ENCODE data around the gene IKBKG. TPM values are rescaled to one million over a fixed set of nuclear protein-coding genes. Genes with fewer than 3 reads are reported as not detected.

IKBKG gene
- total and polyA plus RNA-seq, 2 of the 8 experiments (the other 6 are each of a cell fraction or from before 2014, with no cell fraction given): 17.5 to 18.1 TPM

DNA sequence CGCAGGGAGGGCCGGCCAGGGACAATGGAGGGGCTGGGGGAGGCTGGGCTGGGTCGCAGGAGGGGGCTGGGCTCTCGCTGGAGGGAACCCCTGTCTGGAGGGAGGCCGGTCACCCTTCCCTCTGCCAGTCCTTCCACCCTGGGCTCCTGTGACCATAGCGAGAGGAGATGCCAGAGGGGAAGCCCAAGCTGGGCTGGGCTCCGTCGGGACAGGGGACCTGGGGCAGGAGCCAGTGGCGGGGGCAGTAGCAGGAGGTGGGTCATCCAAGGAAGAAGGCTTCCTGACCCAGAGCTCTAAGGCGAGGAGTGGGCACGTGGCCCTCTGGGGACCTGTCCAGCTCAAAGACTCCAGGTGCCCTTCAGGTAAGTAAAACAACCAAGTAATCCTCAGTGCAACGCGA, 54.8 kb downstream of the IKBKG start:
- H2BK15ac ChIP-seq (ENCODE audit: low read length): no peak overlapping the region
- no peak overlapping the region for H2BK120ac ChIP-seq (replicated peaks; ENCODE audit: low read depth, low read length)
- peaks cover 0 to 2% (median 0%) of the 10 kb centered on the region in 4 experiments; a peak in 1 of 7 replicates for H3K4me1 ChIP-seq (replicated peaks in 1 of 4; ENCODE audit: control insufficient read depth in 3 of 4, insufficient read depth in 4 of 4, low read length in 3 of 4)
- H3K36me3 ChIP-seq (ENCODE audit: control insufficient read depth in 2 of 4, insufficient read depth in 4 of 4, low read length in 3 of 4): no peaks in the 10 kb centered on the region
- no peak overlapping the region for H4K5ac ChIP-seq (ENCODE audit: insufficient read length, low read depth, low read length)
- no peak for DNase-seq (ENCODE audit: low read depth in 1 of 2, low spot score in 2 of 2)
- H3K4me2 ChIP-seq (ENCODE audit: insufficient read depth in 1 of 2, low read depth in 2 of 2, low read length in 2 of 2): no peak overlapping the region
- no peak overlapping the region for H3K14ac ChIP-seq (ENCODE audit: insufficient read length)
- H2AFZ ChIP-seq (ENCODE audit: low read length): no peak overlapping the region
- no peaks in the 10 kb centered on the region for H3K79me2 ChIP-seq (ENCODE audit: control insufficient read depth in 1 of 2, insufficient read depth in 2 of 2, low read length in 2 of 2)
- no peaks in the 10 kb centered on the region for H4K20me1 ChIP-seq (replicated peaks in 1 of 2; ENCODE audit: control insufficient read depth in 1 of 2, insufficient read depth in 2 of 2, low read length in 2 of 2)
- H3K79me1 ChIP-seq (ENCODE audit: low read depth, low read length): no peaks in the 10 kb centered on the region
- FAIRE-seq: no peak
- no peak overlapping the region for H3K18ac ChIP-seq (ENCODE audit: extremely low read depth, low read length)
- no peak overlapping the region for H4K8ac ChIP-seq (ENCODE audit: extremely low read depth, insufficient read depth, low read length)
- H3K56ac ChIP-seq (replicated peaks; ENCODE audit: insufficient read length, low read depth, low read length): no peak overlapping the region
- no peak overlapping the region for H4K91ac ChIP-seq (replicated peaks; ENCODE audit: insufficient read length, low read length)
- H3K27me3 ChIP-seq (replicated peaks in 1 of 4; ENCODE audit: control insufficient read depth in 3 of 4, extremely low read depth in 1 of 4, insufficient read depth in 3 of 4, low read length in 3 of 4): no peaks in the 10 kb centered on the region
- H2BK5ac ChIP-seq (ENCODE audit: low read depth, low read length): no peak overlapping the region
- no peaks in the 10 kb centered on the region for H3K23me2 ChIP-seq (ENCODE audit: low read depth, low read length)
- H3K4ac ChIP-seq (replicated peaks; ENCODE audit: insufficient read length, low read depth, low read length): no peak overlapping the region
- H3K27ac ChIP-seq (ENCODE audit: low read depth, low read length): no peak overlapping the region
- no peak for TF ChIP-seq CTBP2 (IDR thresholded peaks at IDR 0.05; ENCODE audit: borderline replicate concordance, insufficient read depth, insufficient read length, low read length)
- TF ChIP-seq FOSL1 (IDR thresholded peaks at IDR 0.05; ENCODE audit: insufficient read depth, low read depth, low read length): no peak
- no peak for TF ChIP-seq CEBPB (IDR thresholded peaks at IDR 0.05; ENCODE audit: low read depth, low read length)
- TF ChIP-seq, protein P1, sequence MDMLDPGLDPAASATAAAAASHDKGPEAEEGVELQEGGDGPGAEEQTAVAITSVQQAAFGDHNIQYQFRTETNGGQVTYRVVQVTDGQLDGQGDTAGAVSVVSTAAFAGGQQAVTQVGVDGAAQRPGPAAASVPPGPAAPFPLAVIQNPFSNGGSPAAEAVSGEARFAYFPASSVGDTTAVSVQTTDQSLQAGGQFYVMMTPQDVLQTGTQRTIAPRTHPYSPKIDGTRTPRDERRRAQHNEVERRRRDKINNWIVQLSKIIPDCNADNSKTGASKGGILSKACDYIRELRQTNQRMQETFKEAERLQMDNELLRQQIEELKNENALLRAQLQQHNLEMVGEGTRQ (IDR thresholded peaks at IDR 0.05; ENCODE audit: low read length): no peak
- TF ChIP-seq RFX5 (IDR thresholded peaks at IDR 0.05; ENCODE audit: borderline replicate concordance, low read depth, low read length): no peak
- no peak for TF ChIP-seq RBBP5 (IDR thresholded peaks at IDR 0.05; ENCODE audit: borderline replicate concordance, low read depth, low read length)
- TF ChIP-seq, protein P2, sequence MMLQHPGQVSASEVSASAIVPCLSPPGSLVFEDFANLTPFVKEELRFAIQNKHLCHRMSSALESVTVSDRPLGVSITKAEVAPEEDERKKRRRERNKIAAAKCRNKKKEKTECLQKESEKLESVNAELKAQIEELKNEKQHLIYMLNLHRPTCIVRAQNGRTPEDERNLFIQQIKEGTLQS (IDR thresholded peaks at IDR 0.05; ENCODE audit: insufficient read depth, low read depth, low read length): no peak
- TF ChIP-seq POLR2A (IDR thresholded peaks at IDR 0.05; ENCODE audit: control extremely low read depth in 1 of 2, low read depth in 2 of 2, low read length in 2 of 2): no peak
- no peak for TF ChIP-seq SP1 (IDR thresholded peaks at IDR 0.05; ENCODE audit: low read depth, low read length)
- no peak for TF ChIP-seq ZNF274 (IDR thresholded peaks at IDR 0.05; ENCODE audit: borderline replicate concordance, extremely low read depth, low read length)
- CTCF ChIA-PET (ENCODE audit: partially characterized antibody): interaction anchor here (0.7 kb wide), 1 partner anchor 9 kb away, joined by 3 read pairs; no protein-coding TSS in a partner anchor
- no peak overlapping the region for H3K4me3 ChIP-seq (ENCODE audit: extremely low read depth in 1 of 4, insufficient read depth in 2 of 4, low read depth in 3 of 4, low read length in 4 of 4)
- 84% methylated on average over 10 of the region's 13 CpGs; no CpG with 5 or more reads in 1 of the 2 experiments for WGBS, 2 experiments (ENCODE audit: extremely low coverage in 1 of 2, insufficient coverage in 1 of 2, insufficient read length in 1 of 2, insufficient replicate concordance in 2 of 2, low coverage in 1 of 2, low lambda C conversion rate in 2 of 2, missing lambda C conversion rate in 1 of 2)
- no peak overlapping the region for H2AK5ac ChIP-seq (ENCODE audit: low read depth, low read length)
- H3K23ac ChIP-seq (ENCODE audit: insufficient read length): no peak overlapping the region
- H2BK12ac ChIP-seq (ENCODE audit: low read depth, low read length): no peak overlapping the region
- POLR2A ChIA-PET (ENCODE audit: partially characterized antibody): no interaction called here
- H2BK20ac ChIP-seq (ENCODE audit: low read length): no peak overlapping the region
- peaks cover under 1 to 6% of the 10 kb centered on the region in 2 experiments for H3K9me3 ChIP-seq (ENCODE audit: insufficient read depth in 2 of 2, low read depth in 1 of 2, low read length in 1 of 2)
- no peak overlapping the region for H3K9ac ChIP-seq (replicated peaks in 1 of 4; ENCODE audit: extremely low read depth in 1 of 4, low read depth in 3 of 4, low read length in 3 of 4)

All from H1 (cell line).